Stimulated activated CD8-positive, alpha-beta memory T cell treated with anti-CD3 and anti-CD28 coated beads, Interleukin-4, amount 100 ng/mL, for 48 hours (primary cell): ENCODE results near the gene KCNQ2.

ENCODE experiments used
- DNase-seq: peaks from one replicate; pipeline ENCODE4 v3.0.0-alpha.2; 2020

KCNQ2 gene

DNA sequence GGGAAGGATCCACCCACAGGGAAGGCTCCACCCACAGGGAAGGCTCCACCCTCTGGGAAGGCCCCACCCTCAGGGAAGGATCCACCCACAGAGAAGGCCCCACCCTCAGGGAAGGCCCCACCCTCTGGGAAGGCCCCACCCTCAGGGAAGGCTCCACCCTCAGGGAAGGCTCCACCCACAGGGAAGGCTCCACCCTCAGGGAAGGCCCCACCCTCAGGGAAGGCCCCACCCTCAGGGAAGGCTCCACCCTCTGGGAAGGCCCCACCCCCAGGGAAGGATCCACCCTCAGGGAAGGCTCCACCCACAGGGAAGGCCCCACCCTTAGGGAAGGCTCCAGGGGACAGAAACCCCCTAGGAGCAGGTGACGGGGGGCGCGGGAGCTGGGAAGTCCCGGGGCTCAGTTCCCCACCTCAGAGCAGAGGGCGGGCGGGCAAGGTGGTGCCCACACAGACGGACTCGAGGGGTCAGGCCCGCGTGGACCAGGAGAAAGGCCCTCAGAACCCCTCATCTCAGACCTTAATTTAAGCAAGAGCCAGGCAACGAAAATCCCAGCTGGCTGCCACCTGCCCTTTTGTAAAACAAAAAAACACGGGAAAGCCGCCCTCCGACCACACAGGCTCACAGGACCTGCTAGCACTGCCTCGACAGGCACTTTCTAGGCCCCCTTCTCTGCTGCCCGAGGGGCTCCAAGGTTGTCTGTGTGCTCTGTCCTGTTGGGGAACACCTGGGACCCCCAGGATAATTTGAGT, 39.7 kb downstream of the KCNQ2 start:
- DNase-seq: no peak

DNA sequence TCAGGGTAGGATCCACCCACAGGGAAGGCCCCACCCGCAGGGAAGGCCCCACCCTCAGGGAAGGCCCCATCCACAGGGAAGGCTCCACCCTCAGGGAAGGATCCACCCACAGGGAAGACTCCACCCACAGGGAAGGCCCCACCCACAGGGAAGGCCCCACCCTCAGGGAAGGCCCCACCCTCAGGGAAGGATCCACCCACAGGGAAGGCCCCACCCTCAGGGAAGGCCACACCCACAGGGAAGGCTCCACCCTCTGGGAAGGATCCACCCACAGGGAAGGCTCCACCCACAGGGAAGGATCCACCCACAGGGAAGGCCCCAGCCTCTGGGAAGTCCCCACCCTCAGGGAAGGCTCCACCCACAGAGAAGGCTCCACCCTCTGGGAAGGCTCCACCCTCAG, 40.5 kb downstream of the KCNQ2 start:
- no peak for DNase-seq

DNA sequence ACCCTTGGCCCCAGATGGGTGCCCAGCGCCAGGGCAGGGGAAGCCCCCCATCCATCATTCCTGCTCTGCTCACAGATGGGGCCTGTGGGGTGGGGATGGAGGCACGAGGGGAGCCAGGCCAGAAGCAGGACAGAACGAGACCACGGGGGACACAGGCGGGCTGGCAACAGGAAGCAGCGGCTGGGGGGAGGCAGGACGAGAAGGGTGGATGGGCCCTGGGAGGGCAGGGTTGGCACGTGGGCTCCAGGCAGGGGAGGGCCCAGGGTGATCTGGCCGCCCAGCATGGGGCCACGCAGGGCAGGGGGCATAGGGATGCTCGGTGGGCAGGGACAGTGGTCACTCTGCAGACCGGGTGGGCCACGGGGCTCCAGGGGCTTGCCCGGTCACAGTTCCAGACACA, 41.6 kb downstream of the KCNQ2 start:
- DNase-seq: no peak

DNA sequence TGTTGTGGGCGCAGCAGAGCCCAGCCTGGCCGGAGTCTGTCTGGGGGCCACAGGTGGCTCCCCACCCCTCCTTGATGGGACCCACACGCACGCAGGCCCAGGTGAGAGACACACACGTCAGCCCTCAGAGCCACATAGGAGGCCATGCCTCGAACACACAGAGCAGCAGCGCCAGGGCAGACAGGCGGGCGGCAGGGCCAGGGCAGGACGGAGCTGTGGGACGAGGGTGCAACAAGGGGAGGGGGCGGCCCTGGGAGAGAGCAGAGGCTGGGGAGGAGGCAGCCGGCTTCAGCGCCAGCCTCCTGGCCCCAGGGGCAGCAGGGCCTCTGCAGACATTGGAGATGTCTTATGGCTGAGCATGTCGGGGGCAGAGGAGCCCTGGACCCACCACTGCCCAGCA, 42.5 kb downstream of the KCNQ2 start:
- DNase-seq: no peak

DNA sequence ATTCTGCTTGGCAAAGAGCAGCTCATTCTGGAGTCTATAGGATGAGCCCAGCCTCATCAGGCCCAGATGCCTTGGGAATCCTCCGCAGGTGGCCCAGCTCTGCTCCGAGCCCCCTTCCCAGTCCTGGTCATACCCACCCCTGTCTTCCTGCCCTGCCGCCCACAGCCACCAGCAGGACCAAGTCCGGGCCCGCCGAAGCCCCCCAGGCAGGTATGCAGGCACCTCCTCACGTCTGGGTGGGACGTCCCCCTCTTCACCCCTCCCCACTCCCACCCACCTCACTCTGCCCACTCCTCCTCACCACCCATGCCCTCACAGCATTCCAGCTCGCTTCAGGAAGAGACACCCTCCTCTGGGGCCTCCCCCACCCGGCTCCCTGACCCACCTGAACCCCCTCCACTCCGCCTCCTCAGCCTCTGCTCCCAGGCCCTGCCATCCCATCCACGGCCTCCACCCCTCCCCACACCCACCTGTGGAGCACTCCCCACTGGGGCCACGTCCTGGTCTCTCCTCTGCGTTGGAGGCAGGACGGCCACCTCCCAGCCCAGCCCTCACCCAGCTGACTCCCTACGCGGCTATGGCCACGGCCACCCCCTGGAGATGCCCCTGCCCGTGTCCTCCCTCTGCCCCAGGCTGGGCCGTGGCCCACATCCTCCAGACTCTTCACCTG, 43.4 kb downstream of the KCNQ2 start:
- no peak for DNase-seq

- no peak for DNase-seq
Observed at GRCh38 chr20:63427724-63428330, 44.6 kb downstream of the KCNQ2 start.

GRCh38 chr20:63427206-63427605, 45.2 kb downstream of the KCNQ2 start:
- no peak for DNase-seq

- no peak for DNase-seq
Observed at GRCh38 chr20:63425846-63426485, 46.5 kb downstream of the KCNQ2 start.

DNA sequence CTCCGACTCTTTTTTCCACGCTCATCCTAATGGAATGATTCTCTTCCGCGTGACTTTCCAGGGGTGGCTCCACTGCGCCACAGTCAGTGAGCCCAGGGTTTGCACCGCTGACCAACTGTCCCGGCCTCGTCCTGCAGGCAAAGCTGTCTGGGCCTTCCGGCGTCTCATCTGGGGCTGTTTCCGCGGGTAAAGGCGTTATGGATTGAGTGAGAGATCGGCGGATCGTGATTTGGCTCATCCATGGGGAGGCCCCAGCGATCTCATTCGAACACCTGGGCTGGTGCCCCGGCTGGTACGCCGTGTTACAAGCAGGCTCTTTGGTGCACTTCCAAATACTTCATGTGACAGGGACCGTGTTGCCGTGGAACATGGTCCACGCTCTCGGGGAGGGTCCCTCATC, 47.8 kb downstream of the KCNQ2 start:
- no peak for DNase-seq

- no peak for DNase-seq
Observed at GRCh38 chr20:63423751-63424150, 48.7 kb downstream of the KCNQ2 start.

DNA sequence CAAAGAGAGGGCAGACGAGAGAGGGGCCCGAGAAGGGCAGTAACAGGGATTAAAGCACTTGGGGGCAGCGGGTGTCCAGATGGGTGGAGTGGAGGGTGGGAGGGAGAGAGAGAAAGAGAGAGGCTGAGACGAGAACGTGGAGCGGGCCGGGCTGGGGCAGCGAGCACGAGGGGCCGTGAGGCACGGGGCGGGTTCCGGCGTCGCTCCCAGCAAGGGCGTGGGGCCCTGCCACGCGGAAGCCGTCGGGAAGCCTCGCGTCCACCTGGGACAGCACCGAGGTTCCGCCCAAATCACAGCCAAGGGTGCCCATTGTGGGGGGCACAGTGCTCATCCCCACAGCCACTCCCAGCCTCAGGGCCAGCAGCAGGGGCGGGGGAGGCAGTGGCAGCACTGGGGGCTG, 49.8 kb downstream of the KCNQ2 start:
- no peak for DNase-seq

- DNase-seq: no peak
Observed at GRCh38 chr20:63421913-63422312, 50.5 kb downstream of the KCNQ2 start.

DNA sequence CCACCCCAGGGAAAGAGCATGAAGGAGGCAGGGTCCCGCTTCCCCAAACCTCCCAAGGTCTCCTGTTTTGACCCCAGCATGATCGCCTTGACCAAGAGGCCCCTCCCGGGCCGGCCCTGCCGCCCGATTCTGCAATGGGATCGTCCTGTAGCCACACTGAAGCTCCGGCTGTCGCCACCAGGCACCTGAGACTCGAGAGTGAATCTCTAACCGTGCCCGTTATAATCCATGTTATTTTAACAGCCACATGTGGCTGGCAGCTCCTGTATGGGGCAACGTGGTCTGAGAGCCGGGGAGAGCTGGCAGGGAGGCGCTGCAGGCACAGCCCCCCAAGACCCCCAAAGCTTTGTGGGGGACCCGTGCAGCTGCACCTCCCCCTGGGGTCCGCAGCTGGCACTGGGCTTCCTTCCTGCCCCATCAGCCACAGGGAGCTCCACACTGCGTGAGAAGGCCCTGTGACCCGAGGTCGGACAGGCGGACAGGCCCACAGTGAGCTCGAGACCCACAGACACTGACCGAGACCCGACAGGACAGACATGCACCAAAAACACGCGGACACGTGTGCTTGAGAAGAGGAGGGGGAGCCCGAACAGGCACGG, 51.3 kb downstream of the KCNQ2 start:
- DNase-seq: no peak

- no peak for DNase-seq
Observed at GRCh38 chr20:63420359-63421093, 51.9 kb downstream of the KCNQ2 start.

- no peak for DNase-seq
Observed at GRCh38 chr20:63419299-63419698, 53.2 kb downstream of the KCNQ2 start.

DNA sequence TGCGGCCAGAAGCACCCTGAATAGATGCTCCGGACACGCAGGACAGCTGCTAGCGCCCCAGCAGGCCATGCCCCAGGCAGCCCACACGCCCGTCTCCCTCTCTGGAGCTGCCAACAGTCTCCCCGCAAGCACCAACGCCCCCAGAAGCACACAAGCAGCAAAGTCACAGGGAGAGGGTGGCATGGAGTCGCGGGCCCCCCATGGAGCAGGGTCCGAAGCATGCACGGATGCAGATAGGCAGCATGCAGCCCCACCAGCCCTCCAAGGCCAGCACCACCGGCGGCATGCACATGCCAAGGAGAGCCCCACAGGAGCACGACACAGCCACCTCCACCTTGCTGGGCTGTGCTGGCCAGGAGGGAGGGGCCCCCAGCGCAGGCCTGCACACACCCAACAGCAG, 53.8 kb downstream of the KCNQ2 start:
- no peak for DNase-seq

- no peak for DNase-seq
Observed at GRCh38 chr20:63417738-63418120, 54.7 kb downstream of the KCNQ2 start.

DNA sequence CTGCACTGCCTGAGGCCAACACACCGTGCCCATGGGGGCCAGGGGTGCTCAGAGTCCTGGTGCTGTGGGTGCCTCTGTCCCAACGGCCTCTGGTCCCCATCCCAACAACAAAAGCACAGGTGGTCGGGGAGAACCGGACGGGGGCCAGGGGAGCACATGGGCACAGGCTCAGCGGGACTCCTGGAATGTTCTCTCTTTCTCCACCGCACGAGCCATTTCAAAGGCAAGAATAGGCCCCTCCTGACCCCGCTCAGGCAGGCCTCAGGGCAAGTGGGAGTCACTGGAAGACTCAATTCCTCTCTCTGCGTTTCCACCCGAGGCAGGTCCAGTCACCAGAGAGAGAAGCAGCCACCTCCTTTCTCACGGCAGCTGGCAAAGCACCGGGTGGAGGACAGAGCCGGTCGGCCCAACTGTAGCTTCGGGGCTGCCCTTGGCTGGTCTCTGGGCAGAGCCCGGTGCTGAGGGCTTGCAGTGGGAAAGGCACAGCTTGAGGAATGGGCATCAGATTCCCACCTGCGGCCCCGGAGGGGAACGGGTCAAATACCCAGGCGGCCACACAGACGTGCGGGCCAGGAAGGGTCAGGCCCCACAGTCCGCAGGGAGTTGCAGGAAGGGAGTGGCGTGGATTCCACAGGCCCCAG, 55.2 kb downstream of the KCNQ2 start:
- no peak for DNase-seq

- no peak for DNase-seq
Observed at GRCh38 chr20:63416631-63417030, 55.8 kb downstream of the KCNQ2 start.

DNA sequence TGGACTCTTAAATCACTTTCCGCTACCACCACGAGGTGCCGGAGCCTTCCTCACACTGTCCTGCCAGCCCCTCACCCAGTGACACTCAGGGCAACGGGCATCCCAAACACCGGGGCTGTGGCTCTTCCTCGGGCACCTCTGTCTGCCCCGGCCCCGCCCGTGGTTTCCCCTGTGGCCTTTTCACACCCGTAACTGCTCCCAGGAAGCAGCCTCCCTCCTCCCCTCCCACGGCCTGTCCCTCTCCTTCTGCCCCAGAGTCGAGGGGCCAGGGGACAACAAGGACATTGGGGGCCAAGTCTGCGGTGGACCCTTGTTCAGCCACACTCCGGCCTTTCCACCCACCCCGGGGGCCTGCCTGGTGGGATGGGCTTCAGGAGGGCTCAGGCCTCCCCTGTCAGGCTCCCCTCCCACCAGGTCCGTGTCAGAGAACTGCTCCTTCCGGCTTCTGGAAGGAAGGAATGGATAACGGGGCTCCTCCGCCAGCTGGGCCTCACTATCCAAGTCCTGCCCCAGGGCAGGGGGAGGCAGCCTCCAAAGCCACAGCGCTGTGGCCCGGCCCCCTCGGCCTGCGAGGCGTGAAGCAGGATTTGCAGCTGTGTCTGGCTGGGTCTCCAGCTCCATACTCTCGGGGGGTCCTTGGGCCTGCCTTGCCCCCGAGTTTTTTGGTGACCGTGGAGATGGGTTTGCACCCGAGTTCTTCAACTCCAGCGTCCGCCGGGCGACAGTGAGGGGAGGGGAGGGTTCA, 56.6 kb downstream of the KCNQ2 start:
- no peak for DNase-seq

GRCh38 chr20:63414720-63415430, 57.6 kb downstream of the KCNQ2 start:
- DNase-seq: no peak
